ENCODE data around the gene THRAP3. TPM values are rescaled to one million over a fixed set of nuclear protein-coding genes. Genes with fewer than 3 reads are reported as not detected.
"Not testable (repeated sequence)": the region's sequence is repeated elsewhere in the genome, so short reads cannot be mapped to it uniquely, and the experiment has no call there.

THRAP3 gene
- total RNA-seq, 1 donor from 2014 or later = 119 TPM

GRCh38 chr1:36208978-36209703, 15.1 kb upstream of the THRAP3 start:
- peaks cover 1% of the 10 kb centered on the region for H3K27me3 Mint-ChIP-seq (ENCODE audit: unreplicated experiment)
- H3K9me3 Mint-ChIP-seq (ENCODE audit: unreplicated experiment) = peaks cover 2% of the 10 kb centered on the region
- DNase-seq = no peak
- H3K4me3 Mint-ChIP-seq (ENCODE audit: unreplicated experiment) = no peak overlapping the region
- TF ChIP-seq CTCF (IDR thresholded peaks at IDR 0.05; ENCODE audit: partially characterized antibody, unreplicated experiment) = no peak
- no peak overlapping the region for H3K27ac Mint-ChIP-seq (ENCODE audit: unreplicated experiment)
- H3K36me3 Mint-ChIP-seq (ENCODE audit: unreplicated experiment) = no peaks in the 10 kb centered on the region
- H3K4me1 Mint-ChIP-seq (ENCODE audit: low read depth, unreplicated experiment) = no peaks in the 10 kb centered on the region

- H3K36me3 Mint-ChIP-seq (ENCODE audit: unreplicated experiment) = no peaks in the 10 kb centered on the region
- no peaks in the 10 kb centered on the region for H3K4me1 Mint-ChIP-seq (ENCODE audit: low read depth, unreplicated experiment)
- H3K4me3 Mint-ChIP-seq (ENCODE audit: unreplicated experiment) = no peak overlapping the region
- no peak for TF ChIP-seq CTCF (IDR thresholded peaks at IDR 0.05; ENCODE audit: partially characterized antibody, unreplicated experiment)
- DNase-seq = no peak
- H3K27me3 Mint-ChIP-seq (ENCODE audit: unreplicated experiment) = peaks cover 1% of the 10 kb centered on the region
- H3K27ac Mint-ChIP-seq (ENCODE audit: unreplicated experiment) = no peak overlapping the region
- no peaks in the 10 kb centered on the region for H3K9me3 Mint-ChIP-seq (ENCODE audit: unreplicated experiment)
Observed at GRCh38 chr1:36211307-36211706, 12.9 kb upstream of the THRAP3 start.

- no peak for TF ChIP-seq CTCF (IDR thresholded peaks at IDR 0.05; ENCODE audit: partially characterized antibody, unreplicated experiment)
- no peak overlapping the region for H3K27ac Mint-ChIP-seq (ENCODE audit: unreplicated experiment)
- H3K27me3 Mint-ChIP-seq (ENCODE audit: unreplicated experiment) = no peaks in the 10 kb centered on the region
- H3K4me3 Mint-ChIP-seq (ENCODE audit: unreplicated experiment) = no peak overlapping the region
- no peak for DNase-seq
- no peaks in the 10 kb centered on the region for H3K4me1 Mint-ChIP-seq (ENCODE audit: low read depth, unreplicated experiment)
- H3K9me3 Mint-ChIP-seq (ENCODE audit: unreplicated experiment) = no peaks in the 10 kb centered on the region
- H3K36me3 Mint-ChIP-seq (ENCODE audit: unreplicated experiment) = no peaks in the 10 kb centered on the region
Observed at GRCh38 chr1:36211841-36212240, 12.4 kb upstream of the THRAP3 start.

GRCh38 chr1:36212782-36213181, 11.5 kb upstream of the THRAP3 start:
- no peaks in the 10 kb centered on the region for H3K27me3 Mint-ChIP-seq (ENCODE audit: unreplicated experiment)
- H3K4me3 Mint-ChIP-seq (ENCODE audit: unreplicated experiment) = no peak overlapping the region
- H3K27ac Mint-ChIP-seq (ENCODE audit: unreplicated experiment) = no peak overlapping the region
- peaks cover 2% of the 10 kb centered on the region for H3K9me3 Mint-ChIP-seq (ENCODE audit: unreplicated experiment)
- no peaks in the 10 kb centered on the region for H3K4me1 Mint-ChIP-seq (ENCODE audit: low read depth, unreplicated experiment)
- no peak for DNase-seq
- H3K36me3 Mint-ChIP-seq (ENCODE audit: unreplicated experiment) = no peaks in the 10 kb centered on the region
- TF ChIP-seq CTCF (IDR thresholded peaks at IDR 0.05; ENCODE audit: partially characterized antibody, unreplicated experiment) = no peak

GRCh38 chr1:36217670-36218069, 6.6 kb upstream of the THRAP3 start:
- Mint-ChIP-seq H3K9me3 (ENCODE audit: unreplicated experiment) (peaks cover 2% of the 10 kb centered on the region), H3K4me3 (ENCODE audit: unreplicated experiment) (no peak overlapping the region), H3K27ac (ENCODE audit: unreplicated experiment) (no peak overlapping the region), H3K27me3 (ENCODE audit: unreplicated experiment) (no peaks in the 10 kb centered on the region), H3K36me3 (ENCODE audit: unreplicated experiment) (no peaks in the 10 kb centered on the region), H3K4me1 (ENCODE audit: low read depth, unreplicated experiment) (no peaks in the 10 kb centered on the region)
- no peak for DNase-seq
- TF ChIP-seq CTCF (IDR thresholded peaks at IDR 0.05; ENCODE audit: partially characterized antibody, unreplicated experiment) = no peak

- peaks cover 21% of the 10 kb centered on the region for H3K4me1 Mint-ChIP-seq (ENCODE audit: low read depth, unreplicated experiment)
- not testable (repeated sequence) for H3K27me3 Mint-ChIP-seq (ENCODE audit: unreplicated experiment); H3K4me3 Mint-ChIP-seq (ENCODE audit: unreplicated experiment); H3K27ac Mint-ChIP-seq (ENCODE audit: unreplicated experiment); DNase-seq; H3K36me3 Mint-ChIP-seq (ENCODE audit: unreplicated experiment)
- H3K9me3 Mint-ChIP-seq (ENCODE audit: unreplicated experiment) = peaks cover 12% of the 10 kb centered on the region
Observed at GRCh38 chr1:36221901-36222300, 2.3 kb upstream of the THRAP3 start.

Measured in glutamatergic neuron (in vitro differentiated cells).